ENCODE results near the gene SRSF9. TPM values are rescaled to one million over a fixed set of nuclear protein-coding genes. Genes with fewer than 3 reads are reported as not detected.

SRSF9 gene
- total RNA-seq (2022; extraction: Qiagen RNA extraction; ENCODE audit: low read depth): 191 to 237 TPM (median 218 TPM) in 5 replicates

DNA sequence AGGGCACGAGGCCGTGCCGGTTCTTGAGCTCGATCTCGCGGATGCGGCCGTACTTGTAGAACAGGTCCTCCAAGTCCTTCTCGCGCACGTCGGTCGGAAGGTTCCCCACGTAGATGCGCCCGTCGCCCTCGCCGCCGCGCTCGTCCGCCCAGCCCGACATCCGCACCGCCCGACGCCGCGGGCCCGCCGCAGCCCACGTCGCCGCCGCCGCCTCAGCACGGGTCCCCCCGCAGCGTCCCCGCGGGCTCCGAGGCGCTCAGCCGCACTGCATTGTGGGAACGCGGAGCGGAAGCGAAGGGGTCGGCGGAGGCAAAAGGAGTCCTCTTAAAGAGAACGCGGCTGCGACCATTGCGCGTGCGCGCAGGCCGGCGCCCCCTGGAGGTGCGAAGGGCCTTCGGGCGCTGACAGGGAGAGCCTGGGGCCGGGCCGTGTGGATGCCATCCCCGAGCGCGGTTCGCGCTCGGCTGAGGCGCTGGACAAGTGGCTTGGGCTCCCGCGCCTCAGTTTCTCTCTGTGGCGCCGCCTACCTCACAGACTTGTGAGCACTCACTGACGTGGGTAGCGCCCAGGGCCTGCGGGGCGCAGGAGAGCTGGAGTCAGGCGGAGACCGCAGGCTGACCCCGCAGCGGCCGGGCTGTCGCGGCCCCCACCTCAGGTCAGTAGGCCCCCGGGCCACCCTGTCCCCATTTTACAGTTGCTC is at the start of gene SRSF9:
Gene SRSF9 (minus strand): TSS at position 299 of the 700 bp plus-strand sequence. CDS start 139 bp downstream, at position 160.

GRCh38 chr12:120495731-120496412 is 26.3 kb upstream of the SRSF9 start, which contains the start of gene DYNLL1:
DYNLL1 (plus strand) TSS chr12:120496113; CDS start chr12:120496422, 309 bp downstream.

GRCh38 chr12:120445911-120446843 is 23.4 kb downstream of the SRSF9 start, which contains the start of the genes GATC and TRIAP1:
GATC (plus strand) TSS chr12:120446444; CDS start chr12:120446481, 37 bp downstream.
TRIAP1 (minus strand) TSS chr12:120446384; CDS start chr12:120446372, 12 bp downstream.

DNA sequence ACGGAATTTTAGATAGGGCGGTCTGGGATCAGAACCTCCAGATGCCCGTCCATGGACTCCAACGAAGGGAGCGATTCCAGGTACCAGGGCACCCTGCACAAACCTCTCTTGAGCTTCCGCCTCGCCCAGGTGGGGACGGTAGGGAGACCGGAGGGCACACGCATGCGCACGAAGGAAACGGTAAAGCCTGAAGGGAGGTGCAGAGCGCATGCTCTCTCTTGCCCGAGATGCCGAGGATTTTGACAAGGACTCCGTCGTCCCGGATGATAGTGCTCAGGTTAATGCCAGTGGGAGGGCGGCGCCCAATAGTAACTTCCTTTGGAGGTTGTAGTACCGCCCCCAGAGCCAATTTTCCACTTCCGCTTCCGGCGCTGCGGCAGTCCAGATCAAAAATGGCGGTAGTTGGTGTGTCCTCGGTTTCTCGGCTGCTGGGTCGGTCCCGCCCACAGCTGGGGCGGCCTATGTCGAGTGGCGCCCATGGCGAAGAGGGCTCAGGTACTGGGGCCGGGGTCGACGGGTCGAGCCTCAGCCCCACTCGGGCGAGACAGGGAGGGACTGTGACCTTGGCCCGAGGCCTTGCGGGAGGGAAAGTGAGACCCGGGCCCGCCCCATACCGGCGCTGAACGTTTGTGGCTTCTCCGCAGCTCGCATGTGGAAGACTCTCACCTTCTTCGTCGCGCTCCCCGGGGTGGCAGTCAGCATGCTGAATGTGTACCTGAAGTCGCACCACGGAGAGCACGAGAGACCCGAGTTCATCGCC is 31.6 kb downstream of the SRSF9 start, which contains the start of gene COX6A1:
Gene COX6A1 (plus strand): TSS at position 379 of the 760 bp plus-strand sequence. CDS start 14 bp downstream, at position 393.

Other genes starting within 250 kb of the SRSF9 start
- gene PXN, start 204.0 kb downstream of the SRSF9 start, total RNA-seq (2022; extraction: Qiagen RNA extraction; ENCODE audit: low read depth): 157 to 195 TPM (median 164 TPM) in 5 replicates
- not detected in 5 replicates for gene RNU4-2, start 177.8 kb downstream of the SRSF9 start, total RNA-seq (2022; extraction: Qiagen RNA extraction; ENCODE audit: low read depth)
- 18.3 TPM in 1 of 5 replicates, not detected in the others for gene RNU4-1, start 176.5 kb downstream of the SRSF9 start, total RNA-seq (2022; extraction: Qiagen RNA extraction; ENCODE audit: low read depth)
- gene SIRT4, start 167.4 kb downstream of the SRSF9 start, total RNA-seq (2022; extraction: Qiagen RNA extraction; ENCODE audit: low read depth): 0.87 to 1.2 TPM (median 1.1 TPM) in 5 replicates
- not detected in 5 replicates for gene PLA2G1B, start 142.0 kb downstream of the SRSF9 start, total RNA-seq (2022; extraction: Qiagen RNA extraction; ENCODE audit: low read depth)
- 1.3 to 1.7 TPM (median 1.5 TPM) in 5 replicates for gene MSI1, start 100.6 kb downstream of the SRSF9 start, total RNA-seq (2022; extraction: Qiagen RNA extraction; ENCODE audit: low read depth)
- 629 to 874 TPM (median 817 TPM) in 5 replicates for gene COX6A1, start 31.6 kb downstream of the SRSF9 start, total RNA-seq (2022; extraction: Qiagen RNA extraction; ENCODE audit: low read depth)
- 73.7 to 84.0 TPM (median 78.3 TPM) in 5 replicates for gene TRIAP1, start 23.4 kb downstream of the SRSF9 start, total RNA-seq (2022; extraction: Qiagen RNA extraction; ENCODE audit: low read depth)
- gene GATC, start 23.3 kb downstream of the SRSF9 start, total RNA-seq (2022; extraction: Qiagen RNA extraction; ENCODE audit: low read depth): 23.9 to 27.3 TPM (median 25.2 TPM) in 5 replicates
- 634 to 760 TPM (median 694 TPM) in 5 replicates for gene DYNLL1, start 26.4 kb upstream of the SRSF9 start, total RNA-seq (2022; extraction: Qiagen RNA extraction; ENCODE audit: low read depth)
- gene COQ5, start 59.4 kb upstream of the SRSF9 start, total RNA-seq (2022; extraction: Qiagen RNA extraction; ENCODE audit: low read depth): 26.4 to 30.7 TPM (median 28.3 TPM) in 5 replicates
- 96.4 to 124 TPM (median 106 TPM) in 5 replicates for gene RNF10, start 64.6 kb upstream of the SRSF9 start, total RNA-seq (2022; extraction: Qiagen RNA extraction; ENCODE audit: low read depth)
- gene POP5, start 111.7 kb upstream of the SRSF9 start, total RNA-seq (2022; extraction: Qiagen RNA extraction; ENCODE audit: low read depth): 51.6 to 57.9 TPM (median 55.7 TPM) in 5 replicates
- gene CABP1, start 170.9 kb upstream of the SRSF9 start, total RNA-seq (2022; extraction: Qiagen RNA extraction; ENCODE audit: low read depth): 0.14 to 0.30 TPM (median 0.29 TPM) in 4 of 5 replicates, not detected in the other
- 91.6 to 113 TPM (median 101 TPM) in 5 replicates for gene MLEC, start 217.4 kb upstream of the SRSF9 start, total RNA-seq (2022; extraction: Qiagen RNA extraction; ENCODE audit: low read depth)
- gene UNC119B, start 240.7 kb upstream of the SRSF9 start, total RNA-seq (2022; extraction: Qiagen RNA extraction; ENCODE audit: low read depth): 23.1 to 29.9 TPM (median 28.4 TPM) in 5 replicates

Measured in A549 treated with CpdA at 1 μM for 4 hours (cell line).